Left lung (tissue), 10 donors: ENCODE results near the gene HOXC10. TPM values are rescaled to one million over a fixed set of nuclear protein-coding genes. Genes with fewer than 3 reads are reported as not detected.

Experiments
- ATAC-seq: fragments of 200-7000 bp; cut with Tn5 transposase; one replicate; pipeline ENCODE4 v1.9.1; 2020; ENCODE audit warnings: moderate library complexity
- DNase-seq, 4 donors: peaks; one replicate each; pipeline ENCODE4 v3.0.0-alpha.2; 2013 to 2020
- H3K27ac ChIP-seq, 2 donors: fragments of 200-600 bp; sonication (generic) in 1 of 2; one replicate each; pipeline versions ENCODE4 v1.5.0 to v1.8.0; 2020 to 2021
- H3K27me3 ChIP-seq, 2 donors: fragments of 200-600 bp; sonication (generic) in 1 of 2; one replicate each; pipeline versions ENCODE4 v1.5.0 to v1.8.0; 2020 to 2021
- H3K36me3 ChIP-seq, 2 donors: fragments of 200-600 bp; sonication (generic) in 1 of 2; one replicate each; pipeline versions ENCODE4 v1.5.0 to v1.8.0; 2020 to 2021
- H3K4me1 ChIP-seq, 2 donors: fragments of 200-600 bp; one replicate each; pipeline ENCODE4 v1.8.0; 2021
- H3K4me3 ChIP-seq, 2 donors: fragments of 200-600 bp; sonication (generic) in 1 of 2; one replicate each; pipeline versions ENCODE4 v1.5.0 to v1.8.0; 2020 to 2021; ENCODE audit warnings: mild to moderate bottlenecking in 1 of 2
- H3K9me3 ChIP-seq, 2 donors: fragments of 200-600 bp; sonication (generic) in 1 of 2; one replicate each; pipeline versions ENCODE4 v1.5.0 to v1.8.0; 2020 to 2021
- CTCF ChIP-seq, 2 donors: fragments of 200-600 bp; sonication (generic) in 1 of 2; IDR thresholded peaks; one replicate each; pipeline versions ENCODE4 v1.5.0 to v1.8.0; 2021; ENCODE audit warnings: antibody characterized with exemption in 2 of 2
- intact Hi-C, 2 donors: fragments of 100-400 bp; cut with DNase I; formaldehyde crosslinking; loops; one replicate each; pipeline versions ENCODE4 v1.11.2 to v1.14.2; 2022
- polyA plus RNA-seq, 6 donors: library from polyadenylated mRNA; unstranded; fragments of 120-200 nt; gene quantifications; one replicate each; pipeline ENCODE4 v1.2.1, GENCODE V29; 2013; ENCODE audit not compliant: insufficient read length in 6 of 6
- total RNA-seq, 2 donors: library from RNA; stranded (reverse); fragmentation: NEBNext Ultra II Directional; extraction: Animal tissue kit (Norgen Biotek cat#: 25700); gene quantifications; one replicate each; pipeline ENCODE4 v1.2.1, GENCODE V29; 2021
- donor health status: DM: no; HTN: yes; CAD: no.
- donor health status: DM: no; HTN: no; CAD: no.

The HOXC10 gene
- total and polyA plus RNA-seq, 8 donors, result 0.15 to 0.52 (median 0.31) TPM; not detected in 3

GRCh38 chr12:54006559-54007220, 21.7 kb downstream of the HOXC10 start:
- Histone ChIP-seq H3K9me3 (no peaks in the 10 kb centered on the region), H3K4me3 (peak overlapping the region; percentile 17 to 25), H3K27ac (no peak overlapping the region), H3K4me1 (peaks cover 6 to 27% of the 10 kb centered on the region in 2 donors), H3K27me3 (peaks cover 92 to 98% of the 10 kb centered on the region in 2 donors), H3K36me3 (no peaks in the 10 kb centered on the region)
- intact Hi-C loops, result loop anchor here (5.0 to 10.0 kb wide), 2 partner anchors 188 to 196 kb away; no protein-coding TSS in a partner anchor
- DNase-seq (no peak), ATAC-seq (no peak)
- TF ChIP-seq CTCF (IDR thresholded peaks at IDR 0.05), result no peak

- intact Hi-C loops, result loop anchor here (5.0 to 10.0 kb wide), 2 partner anchors 187 to 195 kb away; no protein-coding TSS in a partner anchor
- H3K4me1 ChIP-seq, result peaks cover 6 to 27% of the 10 kb centered on the region in 2 donors
- TF ChIP-seq CTCF (IDR thresholded peaks at IDR 0.05), result no peak
- H3K4me3 ChIP-seq, result no peak overlapping the region
- ATAC-seq, result no peak
- H3K36me3 ChIP-seq, result no peaks in the 10 kb centered on the region
- H3K9me3 ChIP-seq, result no peaks in the 10 kb centered on the region
- peaks cover 93 to 98% of the 10 kb centered on the region in 2 donors for H3K27me3 ChIP-seq
- no peak overlapping the region for H3K27ac ChIP-seq
- DNase-seq, result no peak
Observed at GRCh38 chr12:54007538-54008259, 22.8 kb downstream of the HOXC10 start.

GRCh38 chr12:54008260-54008552, 23.3 kb downstream of the HOXC10 start:
- no peaks in the 10 kb centered on the region for H3K9me3 ChIP-seq
- H3K4me1 ChIP-seq, result peaks cover 6 to 27% of the 10 kb centered on the region in 2 donors
- H3K4me3 ChIP-seq, result no peak overlapping the region
- H3K27ac ChIP-seq, result no peak overlapping the region
- ATAC-seq (no peak), DNase-seq (no peak)
- no peaks in the 10 kb centered on the region for H3K36me3 ChIP-seq
- TF ChIP-seq CTCF (IDR thresholded peaks at IDR 0.05), result no peak
- intact Hi-C loops, result loop anchor here (5.0 to 10.0 kb wide), 2 partner anchors 187 to 194 kb away; no protein-coding TSS in a partner anchor
- peaks cover 92 to 98% of the 10 kb centered on the region in 2 donors for H3K27me3 ChIP-seq

- no peak for DNase-seq
- intact Hi-C loops, result loop anchor here (5.0 to 10.0 kb wide), 3 partner anchors 183 to 193 kb away; no protein-coding TSS in a partner anchor
- H3K4me1 ChIP-seq, result peaks cover 6 to 29% of the 10 kb centered on the region in 2 donors
Observed at GRCh38 chr12:54009171-54010052, 24.5 kb downstream of the HOXC10 start.

More at GRCh38 chr12:54009171-54010052, 24.5 kb downstream of the HOXC10 start:
- ATAC-seq, result no peak
- no peaks in the 10 kb centered on the region for H3K9me3 ChIP-seq
- H3K36me3 ChIP-seq, result no peaks in the 10 kb centered on the region
- no peak overlapping the region for H3K27ac ChIP-seq
- no peak for TF ChIP-seq CTCF (IDR thresholded peaks at IDR 0.05)
- no peak overlapping the region for H3K4me3 ChIP-seq
- H3K27me3 ChIP-seq, result peaks cover 89 to 98% of the 10 kb centered on the region in 2 donors
